ENCODE results near the gene SLC2A14. TPM values are rescaled to one million over a fixed set of nuclear protein-coding genes. Genes with fewer than 3 reads are reported as not detected.

Gene SLC2A14
- polyA plus RNA-seq, 4 donors: 0.32 to 0.90 (median 0.55) TPM

DNA sequence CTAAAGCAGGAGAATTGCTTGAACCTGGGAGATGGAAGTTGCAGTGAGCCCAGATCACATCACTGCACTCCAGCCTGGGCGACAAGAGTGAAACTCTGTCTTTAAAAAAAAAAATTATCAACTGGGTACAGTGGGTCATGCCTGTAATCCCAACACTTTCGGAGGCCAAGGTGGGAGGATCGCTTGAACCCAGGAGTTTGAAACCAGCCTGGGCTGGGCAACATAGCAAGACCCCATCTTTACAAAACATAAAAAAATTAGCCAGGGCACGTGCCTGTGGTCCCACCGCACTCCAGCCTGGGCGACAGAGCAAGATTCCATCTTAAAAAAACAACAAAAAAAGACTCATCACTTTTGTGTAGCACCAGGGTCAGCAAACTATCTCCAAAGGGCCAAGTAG lies 90.7 kb downstream of the SLC2A14 start:
- no peak for DNase-seq (ENCODE audit: low read depth in 4 of 4, low spot score in 3 of 4)

DNA sequence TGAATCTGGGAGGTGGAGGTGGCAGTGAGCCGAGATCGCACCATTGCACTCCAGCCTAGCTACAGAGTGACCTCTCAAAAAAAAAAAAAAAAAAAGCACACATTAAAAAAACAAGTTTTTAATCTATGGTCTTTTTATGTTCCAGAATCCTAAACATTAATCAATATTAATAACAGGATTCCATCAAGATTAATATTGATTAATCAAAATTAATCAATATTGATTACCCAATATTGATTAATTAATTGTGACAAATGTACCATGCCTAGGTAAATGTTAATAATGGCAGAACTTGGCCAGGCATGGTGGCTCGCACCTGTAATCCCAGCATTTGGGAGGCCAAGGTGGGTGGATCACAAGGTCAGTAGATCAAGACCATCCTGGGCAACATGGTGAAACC lies 91.4 kb downstream of the SLC2A14 start:
- no peak for DNase-seq (ENCODE audit: low read depth in 4 of 4, low spot score in 3 of 4)

DNA sequence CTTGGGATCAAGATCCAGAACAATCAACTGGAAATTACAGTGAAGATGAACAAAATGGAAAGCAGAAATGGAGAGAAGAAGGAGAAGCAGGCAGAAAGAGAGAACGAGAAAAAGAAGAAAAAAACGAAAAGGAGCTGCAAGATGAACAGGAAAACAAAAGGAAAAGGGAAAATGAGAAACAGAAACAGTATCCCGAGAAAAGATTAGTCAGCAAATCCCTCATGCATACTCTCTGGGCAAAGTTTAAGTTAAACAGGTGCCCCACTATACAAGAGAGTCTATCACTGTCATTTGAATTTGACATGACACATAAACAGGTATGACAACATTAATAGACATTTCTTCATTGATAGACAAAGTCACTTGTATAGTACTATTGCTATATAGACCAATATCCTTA lies 102.7 kb downstream of the SLC2A14 start:
- no peak for DNase-seq (ENCODE audit: low read depth in 4 of 4, low spot score in 3 of 4)

Other genes starting within 250 kb of the SLC2A14 start
- not detected for gene APOBEC1, start 207.0 kb downstream of the SLC2A14 start, polyA plus RNA-seq (ENCODE audit: insufficient read length in 4 of 4)
- gene GDF3, start 177.1 kb downstream of the SLC2A14 start, polyA plus RNA-seq (ENCODE audit: insufficient read length in 4 of 4): under 1 TPM; 0.50 to 0.96 (median 0.79) TPM
- gene DPPA3, start 161.5 kb downstream of the SLC2A14 start, polyA plus RNA-seq (ENCODE audit: insufficient read length in 4 of 4): under 1 TPM in 1 of 4 donors, not detected in 3; 0.05 TPM
- under 1 TPM in 1 of 4 donors, not detected in 3; 0.09 TPM for gene CLEC4C, start 125.5 kb downstream of the SLC2A14 start, polyA plus RNA-seq (ENCODE audit: insufficient read length in 4 of 4)
- gene NANOGNB, start 107.7 kb downstream of the SLC2A14 start, polyA plus RNA-seq (ENCODE audit: insufficient read length in 4 of 4): not detected
- gene NANOG, start 83.5 kb downstream of the SLC2A14 start, polyA plus RNA-seq (ENCODE audit: insufficient read length in 4 of 4): under 1 TPM in 3 of 4 donors, not detected in 1; 0.08 to 0.63 (median 0.09) TPM
- gene SLC2A3, start 63.3 kb upstream of the SLC2A14 start, polyA plus RNA-seq (ENCODE audit: insufficient read length in 4 of 4): 10 to 100 TPM; 15.1 to 19.6 (median 17.0) TPM
- 10 to 100 TPM; 20.1 to 27.1 (median 23.0) TPM for gene FOXJ2, start 159.8 kb upstream of the SLC2A14 start, polyA plus RNA-seq (ENCODE audit: insufficient read length in 4 of 4)
- gene C3AR1, start 193.4 kb upstream of the SLC2A14 start, polyA plus RNA-seq (ENCODE audit: insufficient read length in 4 of 4): 1 to 10 TPM; 2.3 to 4.0 (median 3.7) TPM
- gene NECAP1, start 209.4 kb upstream of the SLC2A14 start, polyA plus RNA-seq (ENCODE audit: insufficient read length in 4 of 4): 10 to 100 TPM; 27.8 to 35.9 (median 33.9) TPM